Measurements from ENCODE around the gene DLGAP4. TPM values are rescaled to one million over a fixed set of nuclear protein-coding genes. Genes with fewer than 3 reads are reported as not detected.

The DLGAP4 gene
- total and polyA plus RNA-seq, 2 of the 13 experiments (the other 11 are each of a cell fraction or from before 2014, with no cell fraction given) = 15.2 to 26.7 TPM

- POLR2A ChIA-PET = interaction anchor here (1.0 kb wide), 1 partner anchor 59 kb away, joined by 4 read pairs; the partner anchor contains the start of gene RAB5IF
- Histone ChIP-seq H3K4me1 (ENCODE audit: insufficient read depth, low read length) (peaks cover 61% of the 10 kb centered on the region), H3K36me3 (replicated peaks in 1 of 2; ENCODE audit: control insufficient read depth in 1 of 2, insufficient read depth in 2 of 2, low read length in 2 of 2) (no peaks in the 10 kb centered on the region), H3K27ac (ENCODE audit: extremely low read length, insufficient read depth, low read length) (no peak overlapping the region), H3K27me3 (ENCODE audit: control insufficient read depth in 1 of 2, insufficient read depth in 2 of 2, low read length in 2 of 2) (no peaks in the 10 kb centered on the region), H3K4me2 (ENCODE audit: low read depth, low read length) (0 out of 2 replicates have a peak overlapping the region, but pooled peaks have one; percentile 7), H4K20me1 (ENCODE audit: insufficient read depth, low read length) (no peaks in the 10 kb centered on the region), H3K9ac (ENCODE audit: insufficient read depth, low read depth, low read length) (no peak overlapping the region), H3K4me3 (replicated peaks in 1 of 3; ENCODE audit: insufficient read depth in 1 of 3, low read depth in 2 of 3, low read length in 3 of 3) (no peak overlapping the region), H3K9me3 (ENCODE audit: low read length) (no peaks in the 10 kb centered on the region), H2AFZ (ENCODE audit: low read length) (no peak overlapping the region), H3K79me2 (ENCODE audit: insufficient read depth, low read length) (no peaks in the 10 kb centered on the region)
- WGBS (ENCODE audit: low lambda C conversion rate) = 72% methylated on average over 12 of the region's 12 CpGs
- in situ Hi-C loops (cut with HindIII; ENCODE audit: extremely low pct_ligation_motif_present, low pct_unique_long_range_greater_than_20kb) = no loop called here
- CTCF ChIA-PET (ENCODE audit: low intra/inter-chr PET ratio, low total read pairs) = no interaction called here
- ATAC-seq = no peak
- DNase-seq (ENCODE audit: low spot score) = no peak
- intact Hi-C loops (cut with micrococcal nuclease; ENCODE audit: unreplicated experiment) = no loop called here
- TF ChIP-seq GATAD2A (CRISPR knock-in tag; IDR thresholded peaks at IDR 0.05) (no peak), KDM1A (CRISPR knock-in tag; IDR thresholded peaks at IDR 0.05) (0 out of 2 replicates have a peak, but pooled peaks have one; percentile 26), ZNF280B (CRISPR knock-in tag; IDR thresholded peaks at IDR 0.05; ENCODE audit: borderline replicate concordance) (0 out of 2 replicates have a peak, but pooled peaks have one; percentile 23), MEIS2 (CRISPR knock-in tag; IDR thresholded peaks at IDR 0.05) (no peak), ZNF24 (IDR thresholded peaks at IDR 0.05) (no peak), TRAFD1 (CRISPR knock-in tag; IDR thresholded peaks at IDR 0.05; ENCODE audit: borderline replicate concordance) (no peak), ZNF768 (CRISPR knock-in tag; IDR thresholded peaks at IDR 0.05) (peak; percentile 86), CHD4 (IDR thresholded peaks at IDR 0.05; ENCODE audit: borderline replicate concordance, low read length) (peak; percentile 90), ZNF629 (CRISPR knock-in tag; conservative IDR thresholded peaks at IDR 0.05) (peak; percentile 90), ZBTB25 (CRISPR knock-in tag; IDR thresholded peaks at IDR 0.05) (no peak), ZNF660 (CRISPR knock-in tag; IDR thresholded peaks at IDR 0.05; ENCODE audit: borderline replicate concordance, low read depth) (no peak), NR1H2 (CRISPR knock-in tag; IDR thresholded peaks at IDR 0.05; ENCODE audit: borderline replicate concordance, low read depth) (no peak), ZMYM3 (CRISPR knock-in tag; IDR thresholded peaks at IDR 0.05) (peak; percentile 78), PHF8 (CRISPR knock-in tag; IDR thresholded peaks at IDR 0.05) (no peak), JARID2 (CRISPR knock-in tag; IDR thresholded peaks at IDR 0.05; ENCODE audit: insufficient replicate concordance) (no peak), RCOR2 (CRISPR knock-in tag; IDR thresholded peaks at IDR 0.05) (0 out of 2 replicates have a peak, but pooled peaks have one; percentile 29), KDM5B (CRISPR knock-in tag; IDR thresholded peaks at IDR 0.05; ENCODE audit: borderline replicate concordance) (0 out of 2 replicates have a peak, but pooled peaks have one; percentile 7), PAWR (CRISPR knock-in tag; IDR thresholded peaks at IDR 0.05; ENCODE audit: borderline replicate concordance) (no peak)
- no peak for FAIRE-seq
- no TSS peak for BruUV-seq (replicated peaks)
Measured at GRCh38 chr20:36547186-36548005, 241.3 kb downstream of the DLGAP4 start.

Data from HepG2 (cell line).